ENCODE measurements around the gene CRHBP.

The CRHBP gene

DNA sequence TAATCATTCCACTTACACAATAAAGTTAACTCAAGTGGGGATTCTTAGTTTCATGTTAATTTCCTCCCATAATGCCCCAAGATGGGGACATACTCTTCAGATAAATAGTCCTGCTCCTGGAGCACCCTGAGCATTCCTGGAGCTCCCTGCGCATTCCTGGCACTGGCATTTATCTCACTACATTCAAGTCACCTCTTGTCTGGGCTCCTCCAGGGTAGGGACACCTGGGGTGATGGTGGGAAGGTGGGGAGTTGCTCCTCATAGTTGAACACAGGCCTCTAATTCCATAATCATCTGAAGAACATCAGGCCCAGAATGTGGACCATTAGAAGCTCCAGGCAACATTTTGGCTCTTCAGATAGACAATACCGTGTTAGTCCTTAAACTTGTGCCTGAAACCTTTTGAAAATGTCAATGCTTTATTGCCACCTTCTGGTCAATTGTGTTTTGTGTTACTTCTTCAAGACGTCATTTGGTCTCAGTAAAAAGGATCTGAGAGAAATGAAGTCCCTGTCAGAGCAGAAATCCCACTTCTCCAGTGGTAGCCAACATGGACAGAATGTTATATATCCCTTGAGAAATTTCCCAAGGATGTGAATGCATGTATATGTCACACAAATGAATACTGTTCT is 63.2 kb downstream of the CRHBP start:
- Histone ChIP-seq H3K27ac (no peak overlapping the region), H3K36me3 (ENCODE audit: insufficient read depth, low read length) (no peaks in the 10 kb centered on the region), H3K9ac (ENCODE audit: insufficient read length) (no peak overlapping the region), H3K4me3 (no peak overlapping the region), H3K9me3 (ENCODE audit: low read depth, low read length) (no peaks in the 10 kb centered on the region)
- TF ChIP-seq EZH2 (IDR thresholded peaks at IDR 0.05) (no peak), FOXP2 (optimal IDR thresholded peaks at IDR 0.05; ENCODE audit: control extremely low read depth, extremely low read length, insufficient read depth) (no peak), POLR2AphosphoS5 (IDR thresholded peaks at IDR 0.05; ENCODE audit: borderline replicate concordance, low read depth, low read length) (no peak)
- DNase-seq (ENCODE audit: low read depth, low spot score) = no peak

DNA sequence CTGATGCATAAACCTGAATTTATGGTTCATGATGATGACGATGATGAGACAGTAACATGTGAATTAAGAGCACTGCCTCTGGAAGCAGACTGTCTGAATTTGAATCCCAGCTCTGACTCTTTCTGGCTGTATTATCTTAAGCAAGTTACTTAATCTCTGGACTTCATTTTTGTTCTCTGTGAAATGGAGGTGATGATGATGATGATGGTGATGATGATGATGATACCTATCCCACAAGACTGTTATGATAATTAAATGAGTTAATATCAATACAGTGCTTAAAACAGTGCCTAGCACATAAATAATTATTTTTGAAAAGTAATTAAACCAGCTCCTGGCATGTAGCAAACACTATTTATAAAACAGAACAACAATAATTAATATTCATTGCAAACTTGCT is 64.1 kb downstream of the CRHBP start:
- H3K9ac ChIP-seq (ENCODE audit: insufficient read length) = no peak overlapping the region
- no peak overlapping the region for H3K4me3 ChIP-seq
- no peak overlapping the region for H3K27ac ChIP-seq
- H3K36me3 ChIP-seq (ENCODE audit: insufficient read depth, low read length) = no peaks in the 10 kb centered on the region
- no peaks in the 10 kb centered on the region for H3K9me3 ChIP-seq (ENCODE audit: low read depth, low read length)
- TF ChIP-seq POLR2AphosphoS5 (IDR thresholded peaks at IDR 0.05; ENCODE audit: borderline replicate concordance, low read depth, low read length) (no peak), FOXP2 (optimal IDR thresholded peaks at IDR 0.05; ENCODE audit: control extremely low read depth, extremely low read length, insufficient read depth) (no peak), EZH2 (IDR thresholded peaks at IDR 0.05) (no peak)
- no peak for DNase-seq (ENCODE audit: low read depth, low spot score)

GRCh38 chr5:77017668-77018067 is 64.8 kb downstream of the CRHBP start:
- DNase-seq (ENCODE audit: low read depth, low spot score) = no peak
- no peak for TF ChIP-seq POLR2AphosphoS5 (IDR thresholded peaks at IDR 0.05; ENCODE audit: borderline replicate concordance, low read depth, low read length)
- no peaks in the 10 kb centered on the region for H3K36me3 ChIP-seq (ENCODE audit: insufficient read depth, low read length)
- no peak overlapping the region for H3K27ac ChIP-seq
- H3K9me3 ChIP-seq (ENCODE audit: low read depth, low read length) = no peaks in the 10 kb centered on the region
- H3K9ac ChIP-seq (ENCODE audit: insufficient read length) = no peak overlapping the region
- H3K4me3 ChIP-seq = no peak overlapping the region

Data from SK-N-MC (cell line).